Glutamatergic neuron (in vitro differentiated cells): ENCODE results near the gene CORO7. TPM values are rescaled to one million over a fixed set of nuclear protein-coding genes. Genes with fewer than 3 reads are reported as not detected.

Source experiments
- DNase-seq: peaks from one replicate; pipeline ENCODE4 v3.0.0; 2022
- H3K27ac Mint-ChIP-seq: one replicate; pipeline ENCODE4 v1.8.0; 2020; ENCODE audit warnings: mild to moderate bottlenecking, mixed read lengths, inconsistent platforms; ENCODE audit not compliant: unreplicated experiment
- H3K27me3 Mint-ChIP-seq: one replicate; pipeline ENCODE4 v1.8.0; 2020; ENCODE audit warnings: mild to moderate bottlenecking, moderate library complexity, mixed read lengths, inconsistent platforms; ENCODE audit not compliant: unreplicated experiment
- H3K36me3 Mint-ChIP-seq: one replicate; pipeline ENCODE4 v1.8.0; 2020; ENCODE audit warnings: mild to moderate bottlenecking, mixed read lengths, inconsistent platforms; ENCODE audit not compliant: unreplicated experiment
- H3K4me1 Mint-ChIP-seq: one replicate; pipeline ENCODE4 v1.8.0; 2020; ENCODE audit warnings: mild to moderate bottlenecking, low read depth, mixed read lengths, inconsistent platforms; ENCODE audit not compliant: unreplicated experiment
- H3K4me3 Mint-ChIP-seq: one replicate; pipeline ENCODE4 v1.8.0; 2020; ENCODE audit warnings: mild to moderate bottlenecking, mixed read lengths, inconsistent platforms; ENCODE audit not compliant: unreplicated experiment
- H3K9me3 Mint-ChIP-seq: one replicate; pipeline ENCODE4 v1.8.0; 2020; ENCODE audit warnings: mild to moderate bottlenecking, moderate library complexity, mixed read lengths, inconsistent platforms; ENCODE audit not compliant: unreplicated experiment
- total RNA-seq: library from RNA; stranded (reverse); fragmentation: NEBNext Ultra II Directional; extraction: Animal tissue kit (Norgen Biotek cat#: 25700); gene quantifications from one replicate; pipeline ENCODE4 v1.2.1, GENCODE V29; 2021; ENCODE audit not compliant: unreplicated experiment
- TF ChIP-seq, protein P1 (sequence below): fragments of 200-600 bp; sonication (generic); IDR thresholded peaks from one replicate; pipeline ENCODE4 v1.5.0; 2021; ENCODE audit not compliant: partially characterized antibody, unreplicated experiment

CORO7 gene
- total RNA-seq, 1 donor from 2014 or later: 200 TPM

- peaks cover 9% of the 10 kb centered on the region for H3K9me3 Mint-ChIP-seq
- no peak for DNase-seq
These were observed 10.5 kb upstream of the CORO7 start for GRCh38 chr16:4426722-4427372.

GRCh38 chr16:4426021-4426684 lies 9.8 kb upstream of the CORO7 start:
- H3K4me3 Mint-ChIP-seq: peak overlapping the region; percentile 99
- H3K36me3 Mint-ChIP-seq: no peaks in the 10 kb centered on the region
- peaks cover 12% of the 10 kb centered on the region for H3K4me1 Mint-ChIP-seq
- peaks cover 9% of the 10 kb centered on the region for H3K9me3 Mint-ChIP-seq
- TF ChIP-seq, protein P1, sequence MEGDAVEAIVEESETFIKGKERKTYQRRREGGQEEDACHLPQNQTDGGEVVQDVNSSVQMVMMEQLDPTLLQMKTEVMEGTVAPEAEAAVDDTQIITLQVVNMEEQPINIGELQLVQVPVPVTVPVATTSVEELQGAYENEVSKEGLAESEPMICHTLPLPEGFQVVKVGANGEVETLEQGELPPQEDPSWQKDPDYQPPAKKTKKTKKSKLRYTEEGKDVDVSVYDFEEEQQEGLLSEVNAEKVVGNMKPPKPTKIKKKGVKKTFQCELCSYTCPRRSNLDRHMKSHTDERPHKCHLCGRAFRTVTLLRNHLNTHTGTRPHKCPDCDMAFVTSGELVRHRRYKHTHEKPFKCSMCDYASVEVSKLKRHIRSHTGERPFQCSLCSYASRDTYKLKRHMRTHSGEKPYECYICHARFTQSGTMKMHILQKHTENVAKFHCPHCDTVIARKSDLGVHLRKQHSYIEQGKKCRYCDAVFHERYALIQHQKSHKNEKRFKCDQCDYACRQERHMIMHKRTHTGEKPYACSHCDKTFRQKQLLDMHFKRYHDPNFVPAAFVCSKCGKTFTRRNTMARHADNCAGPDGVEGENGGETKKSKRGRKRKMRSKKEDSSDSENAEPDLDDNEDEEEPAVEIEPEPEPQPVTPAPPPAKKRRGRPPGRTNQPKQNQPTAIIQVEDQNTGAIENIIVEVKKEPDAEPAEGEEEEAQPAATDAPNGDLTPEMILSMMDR: no peak
- DNase-seq: no peak
- peak overlapping the region; percentile 90 for H3K27ac Mint-ChIP-seq
- H3K27me3 Mint-ChIP-seq: peaks cover 13% of the 10 kb centered on the region

More at GRCh38 chr16:4426722-4427372, 10.5 kb upstream of the CORO7 start:
- Mint-ChIP-seq H3K4me1 (peaks cover 12% of the 10 kb centered on the region), H3K27ac (peak overlapping the region; percentile 90), H3K27me3 (peaks cover 13% of the 10 kb centered on the region), H3K4me3 (peak overlapping the region; percentile 99), H3K36me3 (no peaks in the 10 kb centered on the region)
- TF ChIP-seq, protein P1: no peak

DNA sequence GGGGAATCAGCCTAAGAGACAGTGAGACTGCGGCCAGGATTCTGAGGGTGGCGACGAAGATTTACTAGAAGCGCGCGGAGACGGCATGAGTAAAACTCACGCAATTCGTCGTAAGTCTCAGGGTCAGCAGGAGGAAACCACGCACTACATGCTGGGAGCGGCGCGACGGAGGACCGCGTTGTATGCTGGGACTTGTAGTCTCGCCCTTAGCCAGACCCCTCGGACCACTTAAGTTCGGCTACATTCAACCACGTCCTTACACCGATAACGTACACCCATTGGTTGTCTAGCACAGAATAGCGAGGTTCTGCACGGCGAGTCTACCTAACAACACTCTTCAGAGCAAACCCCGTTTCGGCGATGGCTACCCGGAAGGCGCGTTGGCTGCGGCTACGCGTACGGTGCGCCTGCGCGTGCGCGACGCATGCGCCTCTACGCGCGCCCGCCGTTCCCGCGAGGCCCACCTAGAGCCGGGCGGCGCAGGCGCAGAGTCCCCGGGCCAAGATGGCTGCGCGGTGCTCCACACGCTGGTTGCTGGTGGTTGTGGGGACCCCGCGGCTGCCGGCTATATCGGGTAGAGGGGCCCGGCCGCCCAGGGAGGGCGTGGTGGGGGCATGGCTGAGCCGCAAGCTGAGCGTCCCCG lies 9.1 kb upstream of the CORO7 start, which contains the start of gene DNAJA3:
Gene DNAJA3, plus strand, starts transcription at position 491 of the 643 bp plus-strand sequence. Its CDS starts 14 bp downstream, at position 505.
- peaks cover 13% of the 10 kb centered on the region for H3K27me3 Mint-ChIP-seq
- peaks cover 10% of the 10 kb centered on the region for H3K9me3 Mint-ChIP-seq
- H3K4me3 Mint-ChIP-seq: peak within 1 kb of the TSS; percentile 99
- peak within 1 kb of the TSS; percentile 97 for H3K27ac Mint-ChIP-seq
- TF ChIP-seq, protein P1: no peak
- DNase-seq: peak; percentile 96
- peaks cover 12% of the 10 kb centered on the region for H3K4me1 Mint-ChIP-seq
- H3K36me3 Mint-ChIP-seq: no peaks in the 10 kb centered on the region

- DNase-seq: no peak
- Mint-ChIP-seq H3K27ac (no peak overlapping the region), H3K9me3 (peaks cover 8% of the 10 kb centered on the region), H3K27me3 (peaks cover 7% of the 10 kb centered on the region), H3K4me3 (no peak overlapping the region), H3K4me1 (no peaks in the 10 kb centered on the region), H3K36me3 (no peaks in the 10 kb centered on the region)
- TF ChIP-seq, protein P1: no peak
These were observed 4.2 kb upstream of the CORO7 start for GRCh38 chr16:4420505-4421105.
